ENCODE results near the gene POLDIP3.

The POLDIP3 gene

DNA sequence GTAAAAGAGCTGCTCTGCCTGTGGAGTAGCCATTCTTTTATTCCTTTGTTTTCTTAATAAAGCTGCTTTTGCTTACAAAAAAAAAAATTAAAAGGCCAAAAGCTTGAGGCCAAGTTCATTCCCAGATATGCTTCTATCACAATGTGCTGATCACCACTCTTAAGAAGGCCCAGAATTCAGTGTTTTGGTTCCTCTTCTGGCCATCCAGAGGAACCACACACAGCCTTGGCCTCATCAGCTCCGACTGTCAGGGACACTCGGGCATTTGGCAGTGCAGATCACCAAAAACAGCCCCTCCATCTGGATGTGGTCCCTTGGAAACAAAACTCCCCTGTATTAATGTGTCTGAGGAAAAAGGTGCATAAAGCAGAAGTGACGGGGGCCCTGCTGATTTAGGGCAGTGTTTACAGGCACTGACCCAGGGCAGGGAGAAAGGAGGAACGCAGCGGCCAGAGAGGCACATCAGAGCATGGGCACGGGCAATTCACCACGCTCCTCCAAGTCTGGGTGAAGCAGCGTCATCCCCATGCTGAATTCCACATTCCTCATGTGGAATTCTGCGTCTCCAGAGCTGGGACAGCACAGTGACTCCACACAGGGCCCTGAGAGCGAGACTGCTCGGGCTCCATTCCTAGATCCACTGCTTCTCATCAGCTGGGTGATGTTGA, 17.7 kb downstream of the POLDIP3 start:
- Histone ChIP-seq H3K9me3 (no peaks in the 10 kb centered on the region), H3K36me3 (peaks cover 75% of the 10 kb centered on the region), H3K4me3 (ENCODE audit: low read depth, low read length) (no peak overlapping the region), H3K27me3 (no peaks in the 10 kb centered on the region), H3K4me1 (peaks cover 29% of the 10 kb centered on the region)
- DNase-seq: peak; percentile 65
- TF ChIP-seq, protein P1, sequence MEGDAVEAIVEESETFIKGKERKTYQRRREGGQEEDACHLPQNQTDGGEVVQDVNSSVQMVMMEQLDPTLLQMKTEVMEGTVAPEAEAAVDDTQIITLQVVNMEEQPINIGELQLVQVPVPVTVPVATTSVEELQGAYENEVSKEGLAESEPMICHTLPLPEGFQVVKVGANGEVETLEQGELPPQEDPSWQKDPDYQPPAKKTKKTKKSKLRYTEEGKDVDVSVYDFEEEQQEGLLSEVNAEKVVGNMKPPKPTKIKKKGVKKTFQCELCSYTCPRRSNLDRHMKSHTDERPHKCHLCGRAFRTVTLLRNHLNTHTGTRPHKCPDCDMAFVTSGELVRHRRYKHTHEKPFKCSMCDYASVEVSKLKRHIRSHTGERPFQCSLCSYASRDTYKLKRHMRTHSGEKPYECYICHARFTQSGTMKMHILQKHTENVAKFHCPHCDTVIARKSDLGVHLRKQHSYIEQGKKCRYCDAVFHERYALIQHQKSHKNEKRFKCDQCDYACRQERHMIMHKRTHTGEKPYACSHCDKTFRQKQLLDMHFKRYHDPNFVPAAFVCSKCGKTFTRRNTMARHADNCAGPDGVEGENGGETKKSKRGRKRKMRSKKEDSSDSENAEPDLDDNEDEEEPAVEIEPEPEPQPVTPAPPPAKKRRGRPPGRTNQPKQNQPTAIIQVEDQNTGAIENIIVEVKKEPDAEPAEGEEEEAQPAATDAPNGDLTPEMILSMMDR (IDR thresholded peaks at IDR 0.05; ENCODE audit: low read depth, low read length): peak; percentile 27; the same call in 1 of the 2 replicates

DNA sequence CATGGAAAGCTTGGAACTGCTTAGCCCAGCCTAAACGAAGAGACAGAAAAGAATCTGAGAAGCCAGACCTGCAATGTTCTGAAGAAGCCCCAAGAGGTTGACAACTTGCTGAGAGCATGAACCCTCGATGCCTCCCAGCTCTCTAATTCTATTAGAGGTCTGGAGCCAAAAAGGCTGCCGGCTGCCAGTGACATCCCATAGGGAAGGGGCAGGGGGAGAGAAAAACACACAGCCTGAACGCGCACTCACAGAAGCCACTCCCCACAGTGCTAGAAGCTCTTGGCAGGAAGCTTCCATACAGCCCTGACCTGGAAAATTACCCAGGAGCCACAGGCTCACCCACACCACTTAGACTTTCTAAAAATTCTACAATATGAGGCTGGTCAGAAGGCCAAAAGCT, 18.3 kb downstream of the POLDIP3 start:
- TF ChIP-seq, protein P1 (IDR thresholded peaks at IDR 0.05; ENCODE audit: low read depth, low read length): no peak
- H3K36me3 ChIP-seq: peaks cover 75% of the 10 kb centered on the region
- DNase-seq: peak; percentile 80
- H3K9me3 ChIP-seq: no peaks in the 10 kb centered on the region
- H3K27me3 ChIP-seq: no peaks in the 10 kb centered on the region
- peaks cover 29% of the 10 kb centered on the region for H3K4me1 ChIP-seq
- no peak overlapping the region for H3K4me3 ChIP-seq (ENCODE audit: low read depth, low read length)

DNA sequence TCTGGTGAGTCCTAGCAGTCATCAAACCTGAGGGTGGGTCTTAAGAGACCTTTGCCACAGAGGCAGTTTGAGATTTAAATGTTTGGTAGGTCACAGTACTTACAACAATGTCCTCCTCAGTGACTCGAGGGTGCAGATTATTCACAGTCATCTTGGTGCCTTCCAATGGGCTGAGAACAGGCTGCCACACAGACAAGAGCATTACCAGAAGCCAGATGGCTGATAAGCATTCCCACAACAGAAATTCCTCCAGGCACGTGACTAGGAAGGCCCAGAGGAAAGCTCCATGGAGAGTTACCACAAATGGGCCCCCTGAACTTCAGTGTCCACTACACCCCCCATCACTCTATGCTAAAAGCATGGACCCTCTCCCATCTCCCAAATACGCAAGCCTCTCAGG, 19.2 kb downstream of the POLDIP3 start:
- Histone ChIP-seq H3K4me3 (ENCODE audit: low read depth, low read length) (no peak overlapping the region), H3K4me1 (peaks cover 29% of the 10 kb centered on the region), H3K9me3 (no peaks in the 10 kb centered on the region), H3K27me3 (no peaks in the 10 kb centered on the region), H3K36me3 (peaks cover 71% of the 10 kb centered on the region)
- DNase-seq: peak; percentile 76
- TF ChIP-seq, protein P1 (IDR thresholded peaks at IDR 0.05; ENCODE audit: low read depth, low read length): no peak

DNA sequence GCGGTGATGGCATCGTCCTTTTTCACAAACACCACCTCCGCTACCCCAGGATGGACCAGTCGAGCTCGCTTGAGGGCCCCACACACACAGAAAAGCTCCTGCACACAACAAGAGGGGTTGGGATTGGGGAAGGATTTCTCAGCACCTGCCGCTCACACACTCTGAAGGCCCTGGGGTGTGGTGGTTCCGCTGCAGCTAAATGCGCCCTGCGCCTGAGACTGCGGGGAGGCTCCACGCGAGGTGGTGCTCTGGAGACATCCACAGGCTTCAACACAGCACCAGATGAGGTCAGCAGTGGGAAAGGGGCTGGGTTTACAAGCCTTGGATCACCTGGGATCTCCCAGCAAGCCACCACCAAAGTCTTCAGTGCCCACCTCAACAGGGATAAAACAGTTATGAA, 22.7 kb downstream of the POLDIP3 start:
- H3K9me3 ChIP-seq: no peaks in the 10 kb centered on the region
- H3K4me3 ChIP-seq (ENCODE audit: low read depth, low read length): no peak overlapping the region
- peaks cover 67% of the 10 kb centered on the region for H3K36me3 ChIP-seq
- TF ChIP-seq, protein P1 (IDR thresholded peaks at IDR 0.05; ENCODE audit: low read depth, low read length): no peak
- H3K27me3 ChIP-seq: no peaks in the 10 kb centered on the region
- H3K4me1 ChIP-seq: peaks cover 23% of the 10 kb centered on the region
- DNase-seq: no peak

DNA sequence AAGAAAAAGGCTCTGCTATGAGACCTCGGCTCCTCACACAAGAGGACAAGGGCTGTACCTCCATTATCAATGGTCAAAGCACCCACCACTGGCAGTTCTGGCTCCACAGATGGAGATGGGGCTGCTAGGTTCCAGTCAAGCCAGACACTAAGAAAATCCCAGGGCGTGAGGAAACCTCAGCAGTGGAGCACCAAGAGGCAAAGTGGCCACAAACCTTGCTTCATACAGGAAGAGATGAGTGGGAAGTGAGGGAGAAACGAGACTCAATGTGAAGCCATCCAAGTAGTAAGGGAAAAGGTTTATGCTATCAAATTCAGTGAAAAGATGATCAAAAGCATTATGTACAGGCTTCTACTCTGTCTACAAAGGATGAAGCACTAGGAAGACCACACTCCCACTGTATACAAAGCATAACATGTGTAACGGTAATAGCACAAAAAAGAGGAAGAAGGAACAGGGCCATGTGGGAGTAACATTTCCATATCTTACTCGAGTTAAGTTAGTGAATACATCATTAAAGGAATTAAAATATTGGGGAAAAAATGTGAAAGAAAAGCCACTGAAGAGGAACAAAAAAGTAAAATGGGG, 27.0 kb downstream of the POLDIP3 start:
- TF ChIP-seq, protein P1 (IDR thresholded peaks at IDR 0.05; ENCODE audit: low read depth, low read length): no peak
- H3K36me3 ChIP-seq: peaks cover 74% of the 10 kb centered on the region
- DNase-seq: no peak

DNA sequence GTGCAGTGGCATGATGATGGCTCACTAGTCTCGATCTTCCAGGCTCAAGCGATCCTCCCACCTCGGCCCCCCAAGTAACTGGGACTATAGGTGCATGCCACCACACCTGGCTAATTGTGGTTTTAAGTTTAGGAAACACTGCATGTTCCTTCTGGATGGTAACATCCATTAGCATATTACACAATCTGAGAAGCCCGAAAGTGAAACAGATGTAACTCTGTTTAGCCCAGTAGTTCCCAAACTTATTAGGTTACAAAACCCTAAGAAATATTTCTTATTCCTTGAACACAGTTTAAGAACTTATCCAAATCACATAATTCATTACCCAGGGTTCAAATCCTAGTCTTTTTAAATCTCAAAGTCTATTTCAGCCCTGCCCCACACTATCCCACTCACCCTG, 28.3 kb downstream of the POLDIP3 start:
- DNase-seq: no peak
- TF ChIP-seq, protein P1 (IDR thresholded peaks at IDR 0.05; ENCODE audit: low read depth, low read length): no peak
- H3K27me3 ChIP-seq: no peaks in the 10 kb centered on the region
- peaks cover 67% of the 10 kb centered on the region for H3K36me3 ChIP-seq
- no peak overlapping the region for H3K4me3 ChIP-seq (ENCODE audit: low read depth, low read length)
- no peaks in the 10 kb centered on the region for H3K9me3 ChIP-seq
- no peaks in the 10 kb centered on the region for H3K4me1 ChIP-seq

More for the DNA sequence above, 27.0 kb downstream of the POLDIP3 start:
- Histone ChIP-seq H3K27me3 (no peaks in the 10 kb centered on the region), H3K4me1 (no peaks in the 10 kb centered on the region), H3K9me3 (no peaks in the 10 kb centered on the region), H3K4me3 (ENCODE audit: low read depth, low read length) (no peak overlapping the region)

Measured in BE2C (cell line).